Suppressor macrophage (primary cell): ENCODE results near the gene GPSM3.

ENCODE experiments used
- DNase-seq, 4 experiments: peaks; one replicate each; pipeline ENCODE4 v3.0.0-alpha.2; 2020 to 2022

Gene GPSM3

DNA sequence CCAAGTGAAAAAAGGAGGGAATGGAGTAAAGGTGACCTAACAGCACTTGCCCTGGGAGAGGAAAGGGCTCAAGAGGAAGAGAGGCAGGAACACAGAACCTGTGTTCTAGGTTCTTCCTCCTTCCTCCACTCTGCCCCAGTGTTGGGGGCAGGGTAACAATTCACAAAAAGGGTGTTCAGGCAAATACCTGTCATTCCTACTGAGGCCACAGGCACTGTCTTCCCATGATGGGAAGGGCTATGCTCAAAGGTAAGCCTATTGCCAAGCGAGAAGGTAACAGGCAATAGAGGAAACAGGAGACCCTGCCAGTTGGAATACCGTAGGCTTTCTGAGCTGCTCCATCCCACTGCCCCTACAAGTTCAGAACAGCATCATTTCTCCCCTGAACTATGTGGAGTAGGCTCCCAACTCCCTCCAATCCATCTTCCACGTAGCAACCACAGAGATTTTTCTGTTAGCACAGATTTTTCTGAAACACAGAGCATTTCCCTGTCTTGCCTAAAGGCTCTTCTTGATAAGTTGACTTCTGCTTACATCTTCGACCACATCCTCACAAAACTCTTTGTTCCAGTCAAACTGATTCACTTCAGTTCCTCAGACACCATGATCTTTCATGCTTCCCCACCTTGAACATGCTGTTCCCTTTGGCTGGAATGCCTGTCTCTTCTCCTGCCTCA, 19.3 kb downstream of the GPSM3 start:
- peak in 2 of 4 experiments; percentile 20 to 31 for DNase-seq

DNA sequence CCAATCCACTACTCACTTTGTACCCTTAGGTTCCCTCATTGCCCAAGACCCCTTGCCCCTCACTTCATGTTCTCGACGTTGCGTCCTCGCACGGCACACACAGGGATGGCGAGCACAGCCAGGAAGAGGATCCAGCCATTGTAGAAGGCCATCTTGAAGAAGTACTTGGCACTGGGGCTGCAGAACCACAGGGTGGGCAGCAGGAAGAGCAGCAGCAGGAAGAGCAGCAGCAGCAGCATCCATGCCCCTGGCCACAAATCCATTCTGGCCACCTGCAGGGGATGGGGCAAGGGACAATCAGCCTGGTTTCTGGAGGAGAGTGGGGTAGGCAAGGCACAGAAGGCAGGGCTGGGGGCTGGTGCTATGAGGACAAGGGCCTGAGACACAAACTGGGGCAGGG, 21.2 kb downstream of the GPSM3 start:
- DNase-seq: no peak

DNA sequence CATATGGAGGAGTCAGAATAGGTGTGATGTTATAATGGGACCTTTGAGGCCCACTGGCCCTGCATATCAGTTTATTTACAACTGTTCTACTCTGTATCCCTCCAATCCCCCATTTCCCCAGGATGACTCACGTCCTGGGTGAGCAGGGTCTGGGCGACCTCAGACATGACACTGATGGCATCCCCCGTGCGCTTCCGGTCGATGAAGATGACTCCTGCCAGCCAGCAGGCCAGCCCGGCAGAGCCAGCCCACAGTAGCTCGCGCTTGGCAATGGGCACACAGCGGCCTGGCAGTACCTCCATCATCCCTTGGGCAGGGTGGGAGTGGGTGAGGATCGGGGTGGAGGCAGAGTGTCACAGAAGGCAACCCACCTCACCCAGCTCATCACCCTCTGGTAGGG, 22.1 kb downstream of the GPSM3 start:
- no peak for DNase-seq

DNA sequence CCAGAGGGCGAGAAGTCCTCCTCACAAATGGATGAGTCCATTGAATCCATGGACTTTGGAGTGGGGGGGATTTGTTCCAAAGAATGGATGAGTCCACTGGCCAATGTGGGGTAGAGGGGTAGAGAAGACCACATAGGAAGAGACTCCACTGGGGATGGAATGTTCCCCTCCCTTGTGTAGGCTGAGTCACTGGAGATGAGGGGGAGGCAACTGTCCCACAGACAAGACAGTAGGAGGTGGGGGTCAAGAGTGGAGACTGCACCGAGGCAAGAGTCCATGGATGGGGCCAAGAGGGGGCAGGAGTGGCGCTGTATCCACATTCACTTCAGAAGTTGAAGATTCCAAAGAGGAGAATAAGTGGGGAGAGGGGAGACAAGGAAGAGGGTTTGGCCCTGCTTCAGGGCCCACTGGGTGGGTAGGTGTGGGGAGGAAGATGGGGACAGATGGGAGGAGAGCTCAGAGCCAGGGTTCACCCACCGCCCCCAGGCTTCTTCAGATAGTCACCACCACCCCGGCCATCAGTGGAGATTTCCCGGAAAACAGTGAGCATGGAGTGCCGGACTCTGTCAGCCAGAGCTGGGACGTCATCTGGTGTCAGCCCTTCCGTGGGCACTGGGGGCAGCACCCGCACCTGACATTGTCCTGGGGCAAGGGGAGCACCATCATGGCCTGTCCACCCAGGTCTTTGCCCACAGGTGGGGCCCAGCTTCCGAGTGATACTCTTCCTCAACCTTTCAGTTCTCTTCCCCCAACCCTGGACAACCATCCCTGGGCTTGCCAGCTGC, 23.4 kb downstream of the GPSM3 start:
- DNase-seq: no peak

DNA sequence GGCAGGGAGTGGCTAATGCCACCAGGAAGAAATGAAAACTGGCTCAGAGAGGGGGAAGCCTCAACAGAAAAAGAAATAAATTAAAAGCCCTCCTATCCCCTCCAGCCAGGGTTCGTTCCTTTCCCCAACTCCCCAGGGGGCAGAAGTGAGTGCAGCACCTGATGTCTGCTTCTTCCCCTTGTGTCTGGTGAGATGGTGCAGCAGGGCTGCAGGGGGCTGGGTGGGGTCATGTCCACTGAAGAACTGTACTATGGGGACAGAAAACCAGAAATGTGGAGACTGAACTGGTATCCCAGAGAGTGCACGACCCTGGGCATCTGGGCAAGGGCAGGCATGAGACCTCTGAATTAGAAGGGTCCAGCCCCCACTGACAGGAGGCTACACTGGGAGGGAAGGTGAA, 24.1 kb downstream of the GPSM3 start:
- no peak for DNase-seq

DNA sequence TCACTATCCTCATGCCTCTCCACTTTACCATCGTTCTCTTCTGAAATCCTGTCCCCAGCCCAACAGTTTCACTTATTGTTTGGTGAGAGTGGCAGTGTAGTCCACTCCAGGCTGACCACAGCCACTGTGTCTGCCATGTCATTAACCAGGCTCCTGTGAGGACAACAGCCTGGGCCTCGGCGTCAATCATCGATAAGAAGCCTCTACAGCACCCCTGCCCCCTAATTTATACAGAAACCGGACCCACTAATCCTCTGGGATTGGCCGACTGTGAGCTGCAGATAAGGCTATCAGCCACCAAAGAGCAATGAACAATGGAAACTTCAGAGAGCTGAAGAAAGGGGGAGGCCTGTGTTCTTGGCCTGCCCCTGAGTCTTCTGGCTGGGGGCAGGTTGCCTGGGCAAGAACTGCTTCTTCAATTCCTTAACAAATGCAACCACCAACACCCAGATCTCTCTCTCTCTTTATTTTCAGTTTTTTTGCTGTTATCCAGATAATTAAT, 24.6 kb downstream of the GPSM3 start:
- DNase-seq: no peak

DNA sequence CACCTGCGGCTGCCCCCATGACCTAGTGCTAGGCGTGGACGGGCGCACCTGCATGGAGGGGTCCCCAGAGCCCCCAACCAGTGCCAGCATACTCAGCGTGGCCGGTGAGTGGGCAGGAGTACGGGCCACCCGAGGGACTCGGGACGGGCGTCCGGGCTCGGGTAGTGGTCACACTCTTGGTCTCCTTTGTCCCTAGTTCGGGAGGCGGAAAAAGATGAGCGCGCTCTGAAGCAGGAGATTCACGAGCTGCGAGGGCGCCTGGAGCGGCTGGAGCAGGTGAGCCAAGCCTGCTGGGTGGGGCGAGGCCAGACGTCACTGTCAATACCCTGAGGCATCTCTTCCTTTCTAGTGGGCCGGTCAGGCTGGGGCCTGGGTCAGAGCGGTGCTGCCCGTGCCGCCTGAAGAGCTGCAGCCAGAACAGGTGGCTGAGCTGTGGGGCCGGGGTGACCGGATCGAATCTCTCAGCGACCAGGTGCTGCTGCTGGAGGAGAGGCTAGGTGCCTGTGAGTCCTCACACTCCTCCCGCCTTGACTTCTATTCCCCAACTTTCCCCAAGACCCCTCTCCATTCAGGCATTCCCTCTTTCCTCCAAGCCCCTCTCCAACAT, 25.2 kb downstream of the GPSM3 start:
- DNase-seq: no peak

DNA sequence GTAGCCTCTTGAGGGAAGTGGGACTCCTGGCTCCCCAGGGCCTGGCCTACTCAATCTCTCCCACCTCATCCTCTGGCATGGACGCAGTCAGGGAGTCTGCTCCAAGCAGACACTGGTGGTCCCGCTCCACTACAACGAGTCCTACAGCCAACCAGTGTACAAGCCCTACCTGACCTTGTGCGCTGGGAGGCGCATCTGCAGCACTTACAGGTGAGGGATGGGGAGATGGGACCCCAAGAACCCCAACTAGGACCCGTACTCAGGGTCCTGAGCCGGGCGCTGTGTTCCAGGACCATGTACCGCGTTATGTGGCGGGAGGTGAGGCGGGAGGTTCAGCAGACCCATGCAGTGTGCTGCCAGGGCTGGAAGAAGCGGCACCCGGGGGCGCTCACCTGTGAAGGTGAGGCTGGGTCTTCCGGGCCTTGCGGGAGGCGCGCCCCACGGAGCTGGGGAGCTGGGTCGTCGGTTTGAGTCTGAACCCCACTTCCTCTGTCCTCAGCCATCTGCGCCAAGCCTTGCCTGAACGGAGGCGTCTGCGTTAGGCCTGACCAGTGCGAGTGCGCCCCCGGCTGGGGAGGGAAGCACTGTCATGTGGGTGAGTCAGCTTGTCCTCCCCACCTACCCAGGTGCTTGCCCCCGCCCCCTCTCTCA, 25.9 kb downstream of the GPSM3 start:
- no peak for DNase-seq

DNA sequence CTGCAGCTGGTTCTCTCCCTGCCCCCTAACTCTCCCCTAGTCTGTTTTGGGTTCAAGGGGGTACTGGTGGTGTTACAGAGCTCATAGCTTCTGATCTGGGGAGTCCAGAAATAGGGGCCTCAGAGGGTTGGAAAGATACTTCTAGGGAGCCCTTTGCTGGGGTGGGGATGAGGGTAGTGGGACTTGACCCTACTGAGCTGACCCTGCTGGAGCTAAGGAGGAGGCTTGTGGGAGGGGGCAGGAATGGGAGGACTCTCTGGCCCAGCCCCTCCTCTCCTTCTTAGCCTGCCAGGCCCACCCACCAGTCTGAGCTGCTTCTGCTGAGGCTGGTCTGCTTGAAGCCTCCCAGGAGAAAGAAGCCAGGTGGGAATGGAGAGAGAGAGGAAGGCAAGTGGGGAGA, 28.1 kb downstream of the GPSM3 start, which contains the start of gene EGFL8:
EGFL8 (plus strand) TSS at position 301 of the 400 bp plus-strand sequence. CDS start 1,571 bp downstream, outside the sequence.
- DNase-seq: no peak

DNA sequence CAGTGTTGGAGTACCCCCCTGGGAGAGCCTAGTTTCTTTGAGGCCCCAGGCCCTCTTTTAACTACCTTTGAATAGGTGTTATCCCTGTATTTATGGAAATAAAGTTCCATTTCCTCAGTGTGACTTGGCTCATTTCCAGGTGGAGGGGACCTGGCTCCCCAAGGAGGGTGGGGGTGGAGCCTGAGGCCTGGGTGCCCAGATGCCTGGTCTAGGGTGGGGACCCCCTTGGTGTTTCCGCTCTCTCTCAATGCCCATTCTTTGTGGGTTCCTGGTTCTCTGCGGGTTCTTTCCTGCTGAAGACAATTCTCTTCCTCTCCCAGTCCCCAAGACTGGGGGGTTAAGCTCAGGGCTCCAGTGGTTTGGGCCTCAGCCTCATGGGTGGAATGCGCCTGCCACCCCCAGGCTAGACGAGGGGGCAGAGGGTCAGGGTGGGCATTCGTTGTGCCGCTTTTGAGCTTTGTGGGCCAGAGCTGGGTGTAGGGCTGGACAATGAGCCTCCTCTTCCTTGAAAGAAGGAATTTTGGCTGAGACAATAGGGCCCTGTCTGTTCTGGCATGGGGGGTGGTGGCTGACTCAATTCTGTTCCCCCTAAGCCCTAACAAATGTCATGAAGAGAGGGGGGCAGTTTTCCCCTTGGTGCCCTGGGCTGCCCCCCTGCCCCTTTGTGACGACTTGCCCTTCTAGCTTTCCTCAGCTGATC, 28.7 kb downstream of the GPSM3 start:
- no peak for DNase-seq

DNA sequence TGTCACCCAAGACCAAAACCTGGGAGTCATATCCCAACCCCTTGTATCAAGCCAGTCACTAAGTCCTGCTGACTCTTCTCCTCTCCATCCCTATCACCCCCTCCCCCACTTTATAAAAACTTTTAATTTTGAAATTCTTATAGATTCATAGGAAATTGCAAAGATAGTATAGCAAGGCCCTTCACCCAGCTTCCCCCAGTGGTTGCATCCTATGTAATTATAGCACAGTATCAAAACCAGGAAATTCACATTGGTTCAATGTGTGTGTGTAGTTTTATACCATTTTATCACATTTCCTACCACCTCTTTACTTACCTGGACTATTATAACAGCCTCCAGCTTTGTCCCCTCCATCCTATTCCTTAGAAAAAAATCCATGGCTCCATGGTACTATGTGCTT, 34.4 kb downstream of the GPSM3 start:
- DNase-seq: no peak

DNA sequence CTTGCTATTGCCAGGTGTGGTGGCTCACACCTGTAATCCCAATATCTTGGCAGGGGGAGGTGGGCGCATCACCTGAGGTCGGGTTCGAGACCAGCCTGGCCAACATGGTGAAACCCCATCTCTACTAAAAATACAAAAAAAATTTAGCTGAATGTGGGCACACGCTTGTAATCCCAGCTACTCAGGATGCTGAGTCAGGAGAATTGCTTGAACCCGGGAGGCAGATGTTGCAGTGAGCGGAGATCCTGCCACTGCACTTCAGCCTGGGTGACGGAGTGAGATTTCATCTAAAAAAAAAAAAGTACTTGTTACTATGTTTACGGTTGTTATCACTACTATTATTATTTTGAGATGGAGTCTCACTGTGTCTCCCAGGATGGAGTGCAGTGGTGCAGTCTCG, 35.6 kb downstream of the GPSM3 start:
- DNase-seq: no peak

DNA sequence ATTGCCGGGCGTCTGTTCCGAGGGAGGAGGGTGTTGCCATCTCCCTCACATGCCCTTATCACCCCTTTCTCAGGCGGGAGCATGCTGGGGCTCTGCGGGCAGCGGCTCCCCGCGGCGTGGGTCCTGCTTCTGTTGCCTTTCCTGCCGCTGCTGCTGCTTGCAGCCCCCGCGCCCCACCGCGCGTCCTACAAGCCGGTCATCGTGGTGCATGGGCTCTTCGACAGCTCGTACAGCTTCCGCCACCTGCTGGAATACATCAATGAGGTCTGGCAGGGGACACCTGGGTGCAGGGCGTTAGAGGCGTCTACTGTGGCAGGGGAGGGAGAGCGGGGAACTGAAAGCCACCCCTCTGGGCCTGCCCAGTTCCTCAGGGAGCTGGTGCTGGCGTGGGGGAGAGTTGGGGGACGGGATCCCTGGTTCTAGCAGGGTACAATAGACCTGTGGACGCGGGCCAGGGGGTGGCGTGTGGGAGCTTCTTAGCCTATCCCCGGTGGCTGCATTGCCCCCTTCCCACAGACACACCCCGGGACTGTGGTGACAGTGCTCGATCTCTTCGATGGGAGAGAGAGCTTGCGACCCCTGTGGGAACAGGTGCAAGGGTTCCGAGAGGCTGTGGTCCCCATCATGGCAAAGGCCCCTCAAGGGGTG, 37.8 kb downstream of the GPSM3 start:
- DNase-seq: peak in 3 of 4 experiments; percentile 49 to 60 (median 51)

DNA sequence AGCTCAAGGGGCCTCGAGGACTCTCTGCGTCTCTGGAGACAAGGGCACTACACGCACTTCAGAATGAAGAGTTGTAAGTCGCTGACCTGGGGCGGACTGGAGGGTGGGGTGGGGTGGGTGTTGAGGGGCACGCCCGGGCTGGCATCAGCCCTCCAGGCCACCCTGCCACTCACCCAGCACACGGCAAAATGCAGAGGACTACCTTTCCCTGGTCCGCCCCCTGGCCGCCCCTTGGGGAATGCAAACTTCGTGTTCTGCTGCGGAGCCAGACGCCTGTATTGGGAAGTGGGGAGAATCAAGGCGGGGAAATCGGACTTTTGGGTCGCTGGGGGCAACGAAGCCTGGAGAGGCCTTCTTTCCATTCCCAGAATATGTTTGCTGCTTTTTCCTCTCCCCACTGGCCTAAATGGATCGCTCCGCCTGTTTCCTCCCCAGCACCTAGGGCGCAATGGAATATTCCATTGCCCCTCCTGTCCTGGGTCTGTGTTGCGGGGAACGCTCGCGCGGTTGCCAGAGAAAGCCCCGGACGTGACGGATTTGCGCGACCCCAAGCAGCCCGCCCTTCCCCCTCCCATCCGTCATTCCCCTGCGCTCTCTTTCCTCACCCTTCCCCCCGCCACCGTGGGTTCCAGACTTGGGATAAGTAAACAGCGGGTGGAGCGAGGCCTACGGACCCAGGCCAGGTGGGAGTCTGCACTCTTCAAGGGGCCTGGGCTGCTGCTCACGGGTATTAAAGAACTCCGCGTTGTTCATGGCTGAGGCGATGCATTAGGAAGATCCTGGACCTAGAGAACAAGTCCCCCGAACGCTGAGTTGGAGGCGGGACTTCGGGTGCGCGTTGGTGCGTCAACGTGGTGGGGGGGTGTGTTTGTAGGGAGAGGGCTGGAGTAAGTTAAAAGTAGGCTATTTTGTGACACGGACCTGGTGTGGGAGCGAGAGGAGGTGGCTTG, 38.6 kb downstream of the GPSM3 start, which contains the start of gene PPT2:
PPT2 (plus strand) TSS at position 578 of the 950 bp plus-strand sequence. CDS start 454 bp downstream, outside the sequence.
- peak; percentile 40 to 71 (median 54) for DNase-seq

DNA sequence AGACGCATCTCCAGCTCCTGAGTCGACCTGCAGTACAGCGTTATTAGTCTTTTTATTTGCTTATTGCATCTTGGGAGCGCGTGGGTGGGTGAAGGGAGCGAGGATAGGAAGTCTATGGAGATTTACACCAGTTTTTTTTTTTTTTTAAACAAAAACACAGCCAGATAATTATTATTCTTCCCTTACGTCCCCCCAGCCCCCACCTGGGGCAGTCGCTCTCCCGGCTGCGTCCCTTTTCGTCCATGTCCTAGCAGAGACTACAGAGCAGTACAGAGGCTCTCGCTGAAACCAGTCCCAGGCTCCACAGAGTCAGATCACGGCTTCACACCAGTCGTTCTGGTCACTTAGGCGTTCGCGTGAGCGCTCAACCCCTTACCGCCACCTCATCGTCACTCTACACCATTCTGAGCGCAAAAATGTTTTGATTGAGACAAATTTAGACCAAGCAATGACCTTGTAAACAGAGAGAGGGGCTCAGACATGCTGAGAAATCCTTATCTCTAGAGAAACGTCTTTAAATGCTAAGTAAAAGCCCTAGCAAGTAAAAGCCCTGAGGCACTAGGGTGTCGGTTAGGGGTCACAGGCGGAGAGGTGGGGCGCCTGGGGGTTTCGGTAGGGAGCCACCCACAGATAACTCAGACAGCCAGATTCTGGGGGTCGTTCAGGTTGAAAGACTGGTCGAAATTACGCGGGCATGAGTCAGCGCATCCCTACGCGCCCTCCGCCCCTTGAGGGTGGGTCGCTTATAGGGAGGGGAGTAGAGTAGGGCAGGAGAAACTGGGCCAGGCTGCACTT, 39.5 kb downstream of the GPSM3 start:
- no peak for DNase-seq

DNA sequence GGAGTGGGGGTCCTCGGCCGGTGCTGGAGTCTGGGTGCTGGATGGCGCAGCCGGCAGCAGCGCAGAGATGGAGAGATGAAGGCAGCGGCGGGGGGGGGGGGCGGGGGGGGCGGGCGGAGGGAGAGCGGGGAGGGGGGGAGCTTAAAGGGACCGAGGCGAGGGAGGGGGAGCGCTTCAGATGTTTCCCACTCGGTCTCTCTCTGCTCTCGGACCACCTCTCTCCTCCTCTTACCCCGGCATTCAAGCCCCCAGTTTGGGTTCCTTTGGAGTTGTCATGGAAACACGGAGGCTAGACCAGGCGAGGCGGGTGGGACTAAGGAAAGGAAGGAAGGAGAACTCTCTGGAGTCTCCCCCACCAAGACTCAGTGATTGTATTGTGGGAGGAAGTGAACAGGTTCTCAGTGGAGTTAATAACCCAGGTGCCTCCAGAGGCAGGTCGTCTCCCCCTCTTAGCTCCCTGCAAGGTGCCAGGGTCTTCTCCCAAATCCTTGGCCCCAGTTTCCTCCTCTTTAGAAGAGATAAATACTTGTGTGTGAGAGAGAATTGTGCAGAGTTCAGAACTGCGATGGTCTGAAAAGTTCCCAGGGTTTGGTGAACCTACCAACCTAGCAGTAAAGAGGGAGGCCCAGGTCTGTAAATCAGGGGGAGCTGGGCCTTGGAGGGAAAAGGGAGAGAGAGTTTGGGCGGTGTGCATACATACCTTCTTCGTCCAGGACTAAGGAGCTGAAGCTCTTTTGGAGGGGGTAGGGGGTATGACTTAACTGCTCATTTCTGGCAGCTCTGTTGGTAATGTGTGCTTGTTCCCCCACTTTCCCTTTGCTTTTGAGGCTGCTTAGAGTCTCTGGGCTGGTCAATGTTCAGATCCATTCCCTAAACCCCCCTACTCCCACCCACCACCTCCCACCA, 40.3 kb downstream of the GPSM3 start, which contains the start of gene PRRT1:
PRRT1 (minus strand) TSS at position 77 of the 906 bp plus-strand sequence. CDS start 112 bp downstream, outside the sequence.
- DNase-seq: no peak

DNA sequence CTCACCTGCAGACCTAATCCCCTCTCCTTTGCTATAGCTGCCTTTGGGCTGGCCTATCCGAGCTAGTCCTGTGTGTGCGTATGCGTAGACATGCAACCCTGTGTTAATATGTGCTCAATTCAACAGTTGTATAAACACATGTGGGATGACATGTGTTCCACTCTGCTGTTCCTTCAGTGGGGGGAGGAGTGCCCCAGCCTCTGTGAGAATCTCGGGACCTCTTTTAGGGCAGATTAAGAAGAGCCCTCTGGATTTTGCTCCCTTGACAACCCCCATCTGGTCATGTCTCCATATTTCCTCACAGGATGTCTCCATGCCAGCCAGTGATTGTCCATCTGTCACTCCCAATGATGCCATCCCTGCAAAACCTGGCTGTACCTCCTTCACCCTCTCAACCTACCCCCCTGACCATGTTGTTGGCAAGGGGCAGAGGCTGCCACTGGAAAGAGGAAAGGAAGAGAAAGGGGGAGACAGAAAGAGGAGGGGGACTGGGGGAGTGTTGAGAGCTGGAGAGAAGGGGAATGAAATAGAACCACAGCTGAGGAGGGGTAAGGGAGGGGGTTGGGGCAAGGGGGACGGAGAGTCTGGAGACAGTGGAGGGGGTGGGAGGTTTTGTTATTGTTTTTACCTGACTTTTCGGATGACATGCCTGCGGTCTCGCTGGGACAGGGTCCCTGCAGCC, 41.1 kb downstream of the GPSM3 start:
- DNase-seq: no peak
